Raji (cell line): ENCODE measurements around the gene SMIM20.

Experiments used
- POLR2A ChIP-seq: IDR thresholded peaks from 2 replicates; pipeline ENCODE4 v1.6.1; 2011; ENCODE audit warnings: low read depth, low read length, control low read depth; ENCODE audit not compliant: insufficient read depth

Gene SMIM20

DNA sequence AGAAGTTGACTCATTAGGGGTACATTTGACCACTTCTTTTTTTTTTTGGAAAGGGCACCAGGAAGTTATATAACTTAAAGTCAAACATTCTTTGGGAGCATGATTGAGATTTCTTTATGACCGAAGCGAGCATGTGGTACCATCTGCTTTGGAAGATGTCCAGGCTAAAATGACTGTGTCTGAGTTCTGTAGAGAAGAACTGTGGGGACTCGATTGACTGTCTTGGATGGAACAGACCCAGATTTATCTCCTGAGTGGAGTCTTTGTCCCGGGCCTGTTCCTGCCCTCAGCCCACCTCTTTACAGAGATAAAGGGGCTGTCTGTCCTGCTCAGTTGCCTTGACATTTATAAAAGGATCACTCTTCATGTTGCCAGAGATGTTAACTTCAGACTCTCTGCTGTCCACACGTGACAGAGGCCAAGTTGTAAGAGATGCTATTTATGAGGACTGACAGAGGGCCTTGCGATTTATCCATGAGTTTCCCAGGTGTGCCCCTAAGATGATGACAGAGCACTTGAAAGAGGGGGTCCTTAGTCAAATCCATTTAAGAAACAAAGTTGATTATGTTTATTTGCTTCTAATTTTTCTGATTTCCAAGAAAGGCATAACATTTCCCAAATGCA lies 16.8 kb downstream of the SMIM20 start:
- no peak for TF ChIP-seq POLR2A

DNA sequence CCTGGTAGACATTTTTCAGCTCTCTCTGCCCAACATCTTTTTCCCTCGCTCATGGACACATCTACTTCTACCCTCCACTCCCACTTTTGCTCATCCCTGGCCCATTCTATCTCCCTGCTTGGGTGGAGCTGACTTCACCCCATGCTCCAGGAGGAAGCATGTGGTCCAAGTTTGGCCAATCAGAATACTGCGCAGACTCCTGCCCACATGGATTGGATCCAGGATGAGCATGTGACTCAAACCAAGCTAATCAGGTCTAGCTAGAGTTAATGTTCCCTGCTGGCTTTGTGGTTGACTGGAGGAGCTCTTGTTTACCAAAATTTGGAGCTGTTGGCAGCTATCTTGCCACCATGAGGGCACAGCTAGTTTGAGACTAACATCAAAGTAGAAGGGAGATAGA lies 22.7 kb downstream of the SMIM20 start:
- TF ChIP-seq POLR2A: no peak

DNA sequence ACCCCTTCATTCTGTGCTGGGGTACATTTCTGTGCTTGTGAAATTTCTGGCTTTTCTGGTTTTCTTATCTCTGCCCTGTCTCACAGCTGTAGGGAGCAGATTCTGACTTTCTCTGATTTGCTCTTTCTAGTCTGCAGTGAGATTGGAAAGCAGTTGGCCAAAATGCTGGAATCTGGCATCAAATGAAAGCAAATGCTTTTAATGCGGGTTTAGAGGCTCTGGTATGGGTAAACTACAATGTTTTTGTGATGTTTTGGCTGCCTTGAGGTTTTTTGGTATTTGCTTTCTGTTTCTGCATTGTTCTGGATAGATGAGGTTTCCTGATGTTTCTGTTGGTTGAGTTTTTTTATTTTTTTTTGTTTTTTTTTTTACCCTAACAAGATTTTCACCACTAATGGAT lies 23.8 kb downstream of the SMIM20 start:
- TF ChIP-seq POLR2A: no peak

DNA sequence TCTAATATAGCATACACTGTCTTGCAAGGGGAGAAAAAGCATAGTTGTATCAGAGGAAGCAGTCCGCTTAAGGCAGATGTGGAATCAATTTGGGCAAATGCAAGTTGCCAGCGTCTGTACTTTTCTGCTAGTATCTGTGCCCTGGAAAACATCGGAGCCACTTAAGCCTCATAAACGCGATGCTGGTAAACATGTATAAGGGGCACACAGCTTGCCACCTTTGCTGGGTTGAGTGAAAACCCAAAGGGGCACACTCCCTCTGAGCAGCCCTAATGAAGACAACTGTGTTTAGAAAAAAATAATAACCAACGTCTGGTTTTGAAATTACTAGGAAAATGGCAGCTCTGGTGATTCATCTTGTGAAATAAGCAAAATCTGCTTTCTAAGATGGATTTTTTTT lies 24.3 kb downstream of the SMIM20 start:
- no peak for TF ChIP-seq POLR2A

DNA sequence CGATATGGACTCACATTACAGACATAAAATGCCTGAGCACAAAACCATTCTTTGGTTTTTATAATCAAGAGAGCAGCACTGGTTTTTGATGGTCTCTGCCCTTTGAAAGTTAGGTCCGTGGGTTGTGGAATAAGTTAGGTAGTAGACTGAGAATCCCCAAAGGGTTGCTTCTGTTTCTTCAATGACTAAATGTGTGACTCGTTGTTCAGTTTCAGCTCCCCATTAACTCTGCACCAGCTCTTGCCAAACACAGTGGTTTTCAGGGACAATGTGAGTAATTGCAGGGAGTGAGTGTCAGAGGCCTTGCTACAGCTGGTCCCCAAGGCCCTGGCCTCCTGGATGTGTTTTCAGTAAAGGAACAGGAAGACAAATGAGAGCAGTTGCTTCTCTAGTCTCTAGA lies 24.8 kb downstream of the SMIM20 start:
- no peak for TF ChIP-seq POLR2A

DNA sequence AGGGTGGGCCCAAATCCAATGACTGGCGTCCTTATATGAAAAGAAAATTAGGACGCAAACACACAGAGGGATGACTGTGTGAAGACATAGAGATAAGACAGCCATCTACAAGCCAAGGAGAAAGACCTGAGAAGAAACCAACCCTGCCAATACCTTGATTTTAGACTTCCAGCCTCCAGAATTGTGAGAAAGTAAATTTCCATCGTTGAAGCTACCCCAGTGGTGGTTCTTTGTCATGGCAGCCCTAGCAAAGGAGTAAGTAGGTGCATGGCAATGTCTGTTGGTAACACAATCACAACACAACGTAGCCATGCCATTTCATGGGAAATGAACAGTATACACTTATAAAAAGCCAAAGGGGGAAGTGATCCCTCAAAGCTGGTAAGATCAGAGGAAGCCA lies 25.3 kb downstream of the SMIM20 start:
- TF ChIP-seq POLR2A: no peak

DNA sequence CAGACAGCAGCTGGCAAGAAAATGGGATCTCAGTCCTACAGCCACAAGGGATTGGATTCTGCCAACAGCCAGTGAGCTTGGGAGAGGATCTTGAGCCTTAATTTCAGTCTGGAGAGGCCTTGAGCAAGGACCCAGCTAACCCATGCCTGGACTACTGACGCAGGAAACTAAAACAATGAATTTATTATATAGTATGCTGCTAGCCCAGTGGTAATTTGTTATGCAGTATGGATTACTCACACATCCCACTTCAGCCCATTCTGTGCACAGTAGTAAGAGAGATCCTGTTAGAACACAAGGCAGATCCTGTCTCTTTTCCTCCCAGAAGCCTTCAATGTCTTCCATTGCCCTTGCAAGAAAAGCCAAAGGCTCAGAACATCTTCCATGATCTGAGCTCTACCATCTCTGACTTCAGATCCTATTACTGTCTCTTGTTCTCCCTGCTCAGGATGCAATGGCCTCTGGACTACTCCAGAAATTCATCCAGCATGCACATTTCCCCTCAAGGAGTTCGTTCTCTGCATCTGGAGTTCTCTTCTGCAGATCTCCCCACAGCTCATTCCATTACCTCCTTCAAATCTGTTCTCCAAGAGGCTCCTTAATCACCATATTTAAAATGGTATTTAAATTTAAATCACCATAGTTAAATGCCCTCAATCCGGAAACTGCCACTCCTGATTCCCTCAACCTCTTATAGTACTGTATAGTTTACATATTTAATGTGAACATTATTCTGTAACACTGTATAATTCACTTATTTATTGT lies 27.6 kb downstream of the SMIM20 start:
- TF ChIP-seq POLR2A: no peak

DNA sequence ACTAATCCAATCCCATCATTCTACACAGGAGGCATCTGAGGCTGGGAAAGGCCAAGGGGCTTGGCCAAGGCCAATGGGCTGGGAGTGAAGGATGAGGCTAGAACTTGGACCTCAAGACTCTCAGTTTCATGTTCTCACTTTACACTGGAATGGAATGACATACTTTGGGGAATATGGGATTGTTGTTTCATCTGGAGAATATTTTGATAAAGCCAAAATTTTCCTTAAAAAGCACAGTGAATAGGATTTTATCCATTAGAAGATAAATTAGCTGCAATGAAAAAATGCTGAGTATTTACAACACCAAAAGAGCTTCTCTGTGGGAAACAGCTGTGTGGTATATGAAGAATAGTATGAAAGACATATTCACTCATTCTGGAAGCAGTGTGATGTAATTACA lies 29.3 kb downstream of the SMIM20 start:
- no peak for TF ChIP-seq POLR2A

DNA sequence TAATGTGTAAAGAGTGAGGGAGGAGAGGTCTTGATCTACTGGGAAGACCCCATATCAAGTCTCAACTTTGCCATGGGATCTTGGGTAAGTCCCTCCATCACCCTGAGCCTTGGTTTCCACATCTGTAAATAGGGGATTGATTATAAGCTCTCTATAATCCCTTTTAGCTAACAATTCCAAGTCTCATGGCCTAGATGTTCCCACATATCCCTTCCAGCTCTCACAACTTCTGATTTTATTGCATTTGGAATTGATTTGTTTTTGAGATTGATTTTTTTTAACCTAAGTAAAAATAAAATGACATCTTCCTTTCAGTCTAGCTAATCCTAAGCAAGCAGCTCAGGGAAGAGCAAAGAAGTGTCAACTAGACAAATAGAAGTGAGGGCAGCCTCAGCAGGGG lies 29.8 kb downstream of the SMIM20 start:
- TF ChIP-seq POLR2A: no peak

DNA sequence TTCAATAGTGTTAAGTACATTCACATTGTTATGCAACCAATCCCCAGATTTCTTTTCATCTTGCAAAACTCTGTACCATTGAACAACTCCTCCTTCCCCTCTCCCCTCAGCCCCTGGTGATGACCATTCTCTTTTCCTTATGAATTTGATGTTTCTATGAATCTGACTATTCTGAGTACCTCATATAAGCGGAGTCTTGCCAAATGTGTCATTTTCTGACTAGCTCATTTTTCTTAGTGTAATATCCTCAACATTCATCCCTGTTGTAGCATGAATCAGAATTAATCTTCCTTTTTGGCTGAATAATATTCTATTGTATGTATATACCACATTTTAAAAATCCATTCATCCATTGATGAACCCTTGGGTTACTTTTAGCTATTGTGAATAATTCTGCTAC lies 34.0 kb downstream of the SMIM20 start:
- TF ChIP-seq POLR2A: no peak

DNA sequence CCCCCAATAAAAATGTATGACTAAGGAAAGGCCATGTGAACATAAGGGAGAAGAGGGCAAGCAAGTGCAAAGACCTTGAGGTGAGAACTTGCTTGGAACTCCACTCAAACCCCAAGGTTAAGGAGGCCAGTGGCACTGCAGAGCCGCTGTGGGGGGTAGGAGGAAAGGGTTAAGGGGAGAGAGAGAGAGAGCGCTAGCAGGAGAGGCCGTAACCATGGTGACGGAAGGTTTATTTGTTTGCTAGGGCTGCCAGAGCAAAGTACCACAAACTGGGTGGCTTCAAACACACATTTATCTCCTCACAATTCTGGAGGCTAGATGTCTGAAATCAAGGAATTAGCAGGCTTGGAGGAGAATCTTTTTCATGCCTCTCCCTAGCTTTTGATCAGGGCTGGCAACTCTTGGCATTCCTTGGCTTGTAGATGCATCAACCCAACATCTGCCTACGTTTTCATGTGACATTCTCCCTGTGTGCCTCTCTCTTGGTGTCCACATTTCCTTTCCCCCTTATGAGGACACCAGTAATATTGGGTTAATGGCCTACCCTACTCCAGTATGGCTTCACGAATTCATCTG lies 35.2 kb downstream of the SMIM20 start:
- no peak for TF ChIP-seq POLR2A

DNA sequence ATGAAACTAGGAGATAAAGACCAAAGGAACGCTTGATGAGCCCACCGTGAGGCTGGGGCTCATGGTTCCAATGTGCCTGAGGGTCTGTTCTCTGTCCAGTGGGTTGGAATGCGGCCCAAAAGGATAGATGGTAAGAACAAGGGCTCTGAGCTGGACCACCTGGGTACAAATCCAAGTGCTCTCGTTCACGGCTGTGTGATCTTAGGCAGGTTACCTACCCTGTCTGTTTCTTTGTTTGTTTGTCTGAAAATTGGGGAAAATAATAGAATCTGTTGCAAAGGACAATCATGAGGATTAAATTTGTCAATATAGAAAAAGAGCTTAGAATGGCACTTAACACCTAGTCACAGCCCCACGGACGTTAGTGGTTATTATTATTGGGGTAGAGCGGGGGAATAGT lies 36.0 kb downstream of the SMIM20 start:
- no peak for TF ChIP-seq POLR2A

DNA sequence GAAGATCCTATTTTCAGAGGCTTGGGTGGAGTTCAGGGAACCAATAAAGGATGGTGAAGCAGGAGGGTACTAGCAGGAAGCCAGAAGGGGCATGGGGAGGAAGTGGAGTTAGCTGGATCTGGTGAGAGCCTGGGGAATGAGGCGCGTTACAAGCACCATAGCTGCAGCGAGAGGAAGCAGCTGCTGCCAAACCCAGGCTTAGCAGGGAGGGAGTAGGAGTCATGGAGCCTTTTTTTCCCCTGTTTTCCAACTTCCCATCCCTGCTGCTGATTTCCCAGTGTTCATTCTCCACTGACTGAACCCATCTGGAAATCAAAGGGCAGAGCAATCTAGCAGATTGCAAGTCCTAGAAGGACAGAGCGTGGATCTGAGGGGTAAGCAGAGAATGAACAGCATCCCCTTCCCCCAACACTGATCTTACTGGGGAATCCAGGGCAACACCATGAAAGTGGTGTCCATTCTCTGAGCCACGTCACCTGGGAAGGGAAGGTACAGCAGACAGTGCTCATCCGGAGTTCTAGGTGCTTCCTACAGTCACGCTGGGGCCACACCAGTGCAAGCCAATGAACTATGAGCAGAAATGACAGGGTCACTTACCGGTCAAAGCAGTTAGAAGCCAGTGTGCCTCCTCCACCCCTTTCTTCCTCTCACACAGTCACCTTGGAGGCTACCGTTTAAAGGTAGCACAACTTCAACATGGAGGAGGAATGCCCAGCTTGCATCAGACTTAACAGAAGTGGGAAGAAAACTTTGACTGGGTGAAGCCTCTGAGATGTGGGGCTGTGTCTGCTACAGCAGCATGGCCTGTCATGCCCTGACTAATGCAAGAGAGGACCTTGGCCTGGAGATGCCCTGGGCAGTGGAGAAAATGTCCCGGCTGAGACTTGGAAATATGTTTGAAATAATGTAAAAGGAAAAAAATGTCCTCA lies 36.7 kb downstream of the SMIM20 start:
- TF ChIP-seq POLR2A: no peak

DNA sequence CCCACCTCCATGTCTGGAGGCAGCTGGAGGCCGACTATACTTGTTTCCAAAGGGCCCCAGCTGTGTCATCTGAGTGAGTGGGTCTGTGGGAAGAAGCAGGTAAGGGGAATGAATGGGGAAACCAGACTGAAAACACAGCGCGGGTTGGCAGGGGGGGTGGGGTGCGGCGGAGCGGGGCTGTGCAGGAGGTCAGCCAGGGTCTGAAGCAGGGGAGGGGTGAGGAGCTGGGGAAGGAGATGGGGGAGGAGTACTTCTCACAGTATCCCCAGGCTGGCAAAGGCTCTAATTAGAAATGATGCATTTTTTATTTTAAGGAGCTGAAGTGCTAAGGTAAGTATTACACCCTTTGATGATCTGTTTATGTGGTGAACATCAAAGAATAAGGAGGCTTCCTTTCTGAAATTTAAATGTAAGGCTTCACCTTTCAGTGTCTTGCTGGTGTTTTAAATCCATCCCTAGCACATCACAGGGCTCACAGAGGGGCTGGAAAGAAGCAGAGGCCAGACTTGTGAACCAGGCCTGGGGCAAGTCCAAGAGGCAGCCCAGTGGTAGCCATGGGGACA lies 37.5 kb downstream of the SMIM20 start:
- TF ChIP-seq POLR2A: no peak

DNA sequence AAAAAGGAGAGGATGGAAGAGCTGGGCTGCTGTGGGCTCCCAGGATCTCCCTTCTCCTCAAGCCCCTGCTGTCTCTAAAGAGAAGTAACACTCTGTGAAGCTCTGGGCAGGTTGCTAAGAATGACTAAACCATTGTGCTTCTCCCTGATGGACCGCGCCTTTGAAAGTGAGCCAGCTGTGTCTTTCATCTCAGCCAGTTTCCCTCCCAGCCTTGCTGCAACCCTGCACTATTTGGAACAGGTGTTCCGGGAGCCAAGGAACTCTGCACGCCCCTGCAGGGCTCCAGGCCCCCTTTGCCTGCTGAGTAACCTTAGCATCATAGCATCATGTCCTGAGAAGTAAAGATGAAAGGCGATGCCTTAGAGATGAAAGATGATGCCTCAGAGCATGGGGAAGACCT lies 39.7 kb downstream of the SMIM20 start:
- no peak for TF ChIP-seq POLR2A
